GM18507 (cell line): ENCODE data around the gene TXNDC17.
A peak's percentile ranks its signal among the peaks of the same experiment; 100 is the strongest.
"Not testable (repeated sequence)": the region's sequence is repeated elsewhere in the genome, so short reads cannot be mapped to it uniquely, and the experiment has no call there.

Experiments used
- DNase-seq: peaks from one replicate; pipeline ENCODE4 v3.0.0; 2011; ENCODE audit warnings: low read depth; ENCODE audit not compliant: insufficient read length; ENCODE audit errors: extremely low spot score
- FAIRE-seq: peaks from 2 replicates; lab custom pipeline; 2011; peaks lifted over from hg19 to GRCh38; lab: Jason Lieb, UNC

Gene TXNDC17

DNA sequence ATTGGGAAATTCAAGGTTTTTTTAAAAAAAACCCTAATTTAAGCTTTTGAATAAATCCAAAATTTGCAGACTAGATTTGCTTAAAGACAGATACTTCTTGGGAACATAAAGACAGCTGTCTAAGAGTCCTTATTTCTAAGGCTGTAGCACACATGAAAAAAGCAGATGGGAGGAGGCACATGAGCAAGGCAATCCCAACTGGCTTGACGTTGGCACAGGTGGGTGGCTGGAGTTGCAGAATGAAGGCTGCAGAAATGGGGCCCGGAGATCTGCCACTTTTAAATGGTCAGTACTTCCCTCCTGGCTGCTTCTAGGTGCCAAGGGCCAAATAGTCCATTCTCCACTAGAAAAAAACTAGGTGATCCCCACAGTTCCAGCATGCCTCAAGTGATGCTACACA lies 4.8 kb upstream of the TXNDC17 start:
- DNase-seq (no peak), FAIRE-seq (no peak)

DNA sequence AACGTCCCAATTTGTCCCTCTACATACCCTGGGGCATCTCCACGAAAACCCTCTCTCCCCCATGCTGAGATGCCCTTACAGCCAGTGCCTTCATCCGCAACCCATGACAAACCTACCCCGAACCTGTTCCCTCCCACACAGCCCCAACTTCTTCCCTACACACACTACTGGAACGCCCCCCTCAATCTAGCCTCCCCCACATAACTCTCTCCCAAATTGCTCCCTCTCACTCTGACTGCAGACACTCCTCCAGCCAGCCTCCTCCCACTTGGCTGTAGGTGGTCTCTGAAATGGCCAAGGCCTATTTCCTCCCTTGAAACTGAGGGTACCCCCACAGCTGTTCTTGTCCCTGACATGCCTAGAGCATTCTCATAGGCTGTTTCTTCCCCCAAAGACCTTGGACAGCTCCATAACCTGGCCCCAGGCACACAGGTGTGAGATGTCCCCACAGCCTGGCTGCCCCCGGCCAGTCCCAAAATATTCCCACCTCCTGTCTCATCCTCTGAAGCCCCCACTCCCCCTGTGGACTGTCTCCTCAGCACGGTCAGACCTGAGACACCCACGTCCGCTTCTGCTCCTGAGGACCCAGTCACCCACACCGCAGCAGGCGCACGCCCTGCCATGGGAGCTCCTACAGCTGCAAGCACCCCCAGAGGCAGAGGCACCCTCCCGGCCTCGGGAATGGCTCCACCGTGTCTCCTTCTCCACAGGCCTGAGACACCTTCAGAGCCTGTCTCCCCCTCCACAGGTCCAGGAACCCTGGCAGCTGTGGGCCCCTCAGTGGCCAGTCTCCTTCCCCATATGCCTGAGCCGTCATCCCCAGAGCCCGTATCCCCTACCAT lies 4.0 kb upstream of the TXNDC17 start:
- FAIRE-seq (no peak), DNase-seq (no peak)

DNA sequence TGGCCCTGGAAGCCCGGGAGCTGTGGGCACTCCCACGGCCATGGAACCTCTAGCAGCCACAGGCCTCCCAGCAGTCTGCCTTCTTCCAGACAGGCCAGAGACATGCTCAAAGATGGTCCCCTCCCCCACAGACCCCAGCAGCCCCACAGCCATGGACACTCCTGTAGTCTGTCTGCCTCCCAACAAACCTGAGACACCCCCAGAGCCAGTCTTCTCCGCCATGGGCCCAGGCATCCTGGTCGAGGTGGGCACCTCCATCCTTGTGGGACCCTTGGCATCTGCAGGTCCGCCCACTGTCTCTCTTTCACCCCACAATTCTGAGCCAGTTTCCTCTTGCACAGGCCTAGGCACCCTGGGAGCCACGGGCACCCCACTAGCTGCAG lies 3.4 kb upstream of the TXNDC17 start:
- DNase-seq (no peak), FAIRE-seq (no peak)

DNA sequence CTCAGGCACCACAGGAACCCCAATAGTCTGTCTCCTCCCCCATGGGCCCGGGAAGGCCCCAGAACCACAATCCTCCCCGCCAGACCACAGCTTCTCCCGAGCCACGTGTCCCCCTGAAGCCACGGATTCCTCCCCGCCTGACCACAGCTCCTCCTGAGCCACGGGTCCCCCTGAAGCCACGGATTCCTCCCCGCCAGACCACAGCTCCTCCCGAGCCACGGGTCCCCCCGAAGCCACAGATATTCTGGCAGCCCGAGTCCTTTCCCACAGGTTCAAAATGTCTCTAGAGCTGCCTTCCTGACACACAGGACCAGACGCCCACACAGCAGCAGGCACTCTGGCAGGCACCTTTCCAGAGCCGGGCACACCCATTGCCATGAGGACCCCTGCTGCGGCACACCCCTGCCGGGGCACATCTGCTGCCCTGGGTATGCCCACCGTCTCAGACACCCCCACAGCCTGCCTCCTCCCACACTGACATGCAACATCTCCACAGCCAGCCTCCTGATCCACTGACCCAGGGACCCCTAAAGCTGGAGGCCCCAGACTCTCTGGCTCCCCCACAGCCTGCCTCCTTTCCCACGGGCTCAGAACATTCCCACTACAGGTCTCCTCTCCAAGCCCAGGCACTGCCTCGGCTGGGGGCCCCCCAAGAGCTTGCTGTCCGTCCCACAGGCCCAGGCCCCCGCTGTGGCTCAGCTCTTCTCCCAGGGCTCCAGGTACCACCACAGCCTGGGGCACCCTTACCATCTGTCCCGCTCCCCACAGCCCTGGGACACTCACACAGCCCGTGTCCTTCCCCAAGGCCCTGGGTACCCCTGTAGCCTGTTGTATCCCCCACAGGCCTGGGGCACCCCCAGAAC lies 2.6 kb upstream of the TXNDC17 start:
- FAIRE-seq, result no peak

DNA sequence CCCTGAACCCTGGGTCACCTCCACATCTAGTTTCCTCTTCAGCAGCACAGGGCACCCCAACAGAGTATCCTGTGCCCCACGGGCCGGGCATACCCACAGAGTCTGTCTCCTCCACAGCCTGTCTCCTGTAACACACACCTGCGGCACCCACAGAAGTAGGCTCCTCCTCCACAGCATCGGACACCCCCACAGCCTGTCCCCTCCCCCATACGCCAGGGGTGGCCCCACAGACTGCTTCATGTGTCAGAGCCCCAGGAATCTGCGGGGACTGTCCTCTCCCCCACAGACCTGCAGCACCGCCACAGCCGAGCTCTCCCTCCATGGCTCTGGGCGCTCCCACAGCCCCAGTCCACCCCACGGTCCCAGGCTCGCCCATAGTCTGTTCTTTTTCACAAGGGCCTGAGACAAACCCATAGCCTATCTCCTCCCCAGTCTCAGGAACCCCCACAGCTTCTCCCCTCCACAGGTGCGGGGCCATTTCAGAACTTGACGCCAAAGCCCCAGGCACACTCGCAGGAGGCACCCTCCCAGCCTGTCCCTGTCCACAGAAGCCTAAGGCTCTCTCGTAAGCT lies 1.8 kb upstream of the TXNDC17 start:
- FAIRE-seq (no peak), DNase-seq (no peak)

More for the DNA sequence above, 2.6 kb upstream of the TXNDC17 start:
- DNase-seq, result no peak

DNA sequence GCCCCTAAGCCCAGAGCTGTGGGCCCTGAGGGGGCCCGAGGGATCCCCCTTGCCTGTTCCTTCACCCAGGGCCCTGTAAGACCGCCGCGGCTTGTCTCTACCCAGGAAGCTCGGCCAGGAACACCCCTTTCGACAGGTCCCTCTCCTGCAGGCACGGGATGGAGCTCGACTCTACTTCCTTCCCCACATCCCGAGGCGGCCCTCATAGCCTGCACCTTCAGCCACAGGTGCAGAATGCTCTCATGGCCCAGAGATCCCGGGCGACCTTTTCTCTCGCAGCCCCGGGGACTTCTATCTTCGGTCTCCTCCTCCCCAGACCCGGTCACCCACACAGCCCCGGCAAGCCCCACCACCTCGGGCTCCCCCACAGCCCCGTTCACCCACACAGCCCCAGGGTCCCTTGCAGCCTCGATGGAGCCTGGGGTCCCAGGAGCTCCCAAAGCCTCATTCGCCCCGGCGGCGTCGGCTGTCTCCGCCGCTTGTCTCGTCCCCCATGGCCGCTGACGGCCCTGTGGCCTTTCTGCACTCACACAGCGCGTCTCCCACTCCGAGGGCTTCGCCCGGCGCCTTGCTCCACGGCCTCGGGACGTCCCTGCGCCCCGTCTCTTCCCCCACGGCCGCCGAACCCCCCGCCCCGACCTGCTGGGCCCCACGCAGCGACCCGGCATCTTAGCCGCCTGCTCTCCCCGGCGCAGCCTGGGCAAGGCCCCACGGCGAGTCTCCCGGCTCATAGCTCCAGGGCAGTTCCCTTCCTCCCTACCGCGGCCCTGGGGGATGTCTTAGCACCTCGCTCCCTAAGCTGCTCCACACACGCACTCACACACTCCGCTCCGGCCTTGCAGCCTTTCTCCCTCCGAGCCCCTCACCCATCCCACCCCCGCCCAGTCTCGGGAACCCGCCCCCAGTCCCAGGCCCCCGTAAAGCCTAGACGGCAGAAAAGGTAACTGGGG lies 999 bp upstream of the TXNDC17 start:
- DNase-seq (no peak), FAIRE-seq (no peak)

DNA sequence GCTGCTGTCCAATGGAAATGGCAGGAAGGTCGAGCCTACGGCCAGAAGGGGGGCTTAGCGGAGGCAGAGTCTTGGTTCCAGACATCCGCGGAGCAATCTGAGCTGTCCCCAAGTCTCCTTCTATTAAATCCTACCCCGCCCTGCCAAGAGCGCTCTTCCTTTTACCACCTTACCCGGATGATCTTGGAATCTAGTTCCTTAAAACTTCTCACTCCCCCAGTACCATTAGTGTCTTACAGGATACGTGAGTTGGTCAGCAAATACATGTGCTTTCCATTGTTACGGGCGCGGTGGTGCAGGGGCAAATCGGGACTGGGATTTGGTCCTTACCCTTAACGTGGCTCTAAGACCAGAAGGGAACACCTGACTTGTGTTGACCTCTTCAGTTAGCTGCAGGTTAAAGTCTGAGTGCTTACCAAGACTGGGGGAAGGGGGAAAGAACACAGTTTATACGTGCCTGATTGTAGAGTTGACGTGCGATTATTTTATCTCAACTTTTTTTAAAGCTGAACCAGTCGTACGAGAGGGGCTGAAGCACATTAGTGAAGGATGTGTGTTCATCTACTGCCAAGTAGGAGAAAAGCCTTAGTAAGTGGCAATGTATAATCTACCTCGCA lies 495 bp downstream of the TXNDC17 start:
- FAIRE-seq (peak; percentile 66), DNase-seq (no peak)

DNA sequence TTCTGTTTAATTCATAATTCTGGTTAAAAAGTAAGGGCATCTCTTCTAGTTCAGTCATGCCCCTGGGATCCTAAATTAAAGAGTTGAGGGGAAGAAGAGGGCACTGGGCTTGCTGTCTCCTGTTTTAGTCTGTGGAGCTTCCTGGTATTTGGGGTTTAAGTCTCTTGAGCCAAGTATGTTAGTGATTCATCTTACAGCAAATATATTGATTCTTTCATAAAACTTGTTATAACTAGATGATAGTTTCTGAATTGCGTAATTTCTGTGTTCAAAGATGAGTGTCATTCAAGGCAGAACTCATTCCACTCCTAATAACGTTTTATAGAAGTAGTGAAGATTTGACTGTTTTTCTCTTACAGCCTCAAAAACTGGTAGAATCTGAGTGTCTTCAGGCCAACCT lies 1.7 kb downstream of the TXNDC17 start:
- no peak for DNase-seq
- no peak for FAIRE-seq

DNA sequence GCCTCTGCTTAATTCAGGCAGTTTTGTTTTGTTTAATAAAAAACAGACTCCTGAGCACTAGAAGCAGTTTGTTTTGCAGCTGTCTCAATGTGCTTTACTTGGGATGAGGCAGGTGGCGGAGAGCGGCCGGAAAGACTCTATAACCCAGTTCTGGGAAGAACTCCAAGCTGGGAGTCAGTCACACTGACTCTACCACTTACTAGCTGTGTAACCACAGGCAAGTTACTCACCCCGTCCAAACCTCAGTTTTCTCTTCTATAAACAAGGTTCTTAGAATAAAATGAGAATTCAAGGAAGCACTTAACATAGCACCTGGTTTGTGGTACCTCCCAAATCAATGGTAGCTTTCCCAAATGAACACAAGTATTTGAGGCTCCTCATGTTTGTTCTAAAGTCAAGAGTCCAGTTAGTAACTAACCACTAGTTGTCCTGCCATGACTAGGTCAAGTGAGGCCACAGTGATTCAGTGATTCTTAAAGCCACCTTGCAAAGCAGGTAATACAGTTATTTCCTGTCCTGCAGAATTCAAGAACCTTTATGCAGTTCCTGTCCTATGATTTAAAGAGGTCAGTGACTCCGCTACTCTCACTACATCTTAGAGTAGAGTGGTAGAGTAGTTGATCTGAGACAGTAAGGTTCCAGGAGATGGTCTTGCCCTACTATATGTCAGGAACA lies 2.7 kb downstream of the TXNDC17 start:
- no peak for DNase-seq
- FAIRE-seq, result no peak

DNA sequence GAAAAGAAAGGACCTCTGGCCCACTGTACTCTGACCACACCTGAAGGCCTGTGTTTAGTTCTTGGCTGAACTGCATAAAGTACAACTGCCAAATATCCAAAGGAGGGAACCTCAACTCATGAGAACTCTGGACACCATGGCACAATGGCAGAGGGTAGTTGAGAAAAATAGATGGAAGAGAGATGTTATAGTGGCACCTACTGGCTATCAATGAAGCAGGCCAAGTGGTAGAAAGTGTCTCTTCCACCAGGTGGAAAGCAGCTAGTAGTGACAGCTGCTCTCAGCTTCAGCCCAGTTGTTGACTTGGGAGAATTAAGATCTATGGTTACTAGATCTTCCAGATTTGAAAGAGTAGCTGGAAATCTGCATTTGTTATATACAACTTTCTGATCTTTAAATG lies 7.3 kb downstream of the TXNDC17 start:
- FAIRE-seq (no peak), DNase-seq (no peak)

DNA sequence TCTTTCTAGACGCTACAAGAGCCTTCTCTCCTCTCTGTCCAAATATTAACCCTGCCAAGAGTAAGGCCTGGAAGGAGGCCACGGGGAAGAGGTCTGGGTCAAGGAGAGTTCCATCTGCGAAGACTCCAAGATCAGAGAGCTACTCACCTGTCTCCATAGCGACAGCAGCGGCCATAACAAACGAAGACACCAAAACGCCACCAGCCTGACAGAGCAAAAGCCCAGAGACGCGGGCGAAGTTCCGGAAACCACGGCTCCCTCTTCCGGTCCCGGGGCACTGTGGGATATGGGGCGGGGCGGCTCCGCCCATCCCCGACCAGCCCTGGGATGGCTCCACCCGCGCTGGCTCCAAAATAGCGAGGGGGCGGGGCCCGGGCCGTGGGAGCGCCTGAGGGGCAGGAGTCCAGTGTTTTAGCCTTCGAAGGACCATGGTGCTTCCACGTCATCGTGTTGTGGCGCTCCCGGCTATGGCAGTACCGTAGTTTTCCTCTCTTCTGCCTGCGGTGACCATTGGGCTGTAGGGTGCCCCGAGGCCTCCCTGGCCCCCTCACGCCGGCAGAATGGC lies 10.6 kb downstream of the TXNDC17 start, which contains the start of the genes C17orf100 and MED31:
TSS of gene C17orf100 (plus strand) at position 409 of the 565 bp plus-strand sequence. CDS start at position 561, 152 bp downstream.
TSS of gene MED31 (minus strand) at position 252 of the 565 bp plus-strand sequence. CDS start at position 175, 77 bp downstream.
- FAIRE-seq (peak; percentile 93), DNase-seq (peak; percentile 92)

DNA sequence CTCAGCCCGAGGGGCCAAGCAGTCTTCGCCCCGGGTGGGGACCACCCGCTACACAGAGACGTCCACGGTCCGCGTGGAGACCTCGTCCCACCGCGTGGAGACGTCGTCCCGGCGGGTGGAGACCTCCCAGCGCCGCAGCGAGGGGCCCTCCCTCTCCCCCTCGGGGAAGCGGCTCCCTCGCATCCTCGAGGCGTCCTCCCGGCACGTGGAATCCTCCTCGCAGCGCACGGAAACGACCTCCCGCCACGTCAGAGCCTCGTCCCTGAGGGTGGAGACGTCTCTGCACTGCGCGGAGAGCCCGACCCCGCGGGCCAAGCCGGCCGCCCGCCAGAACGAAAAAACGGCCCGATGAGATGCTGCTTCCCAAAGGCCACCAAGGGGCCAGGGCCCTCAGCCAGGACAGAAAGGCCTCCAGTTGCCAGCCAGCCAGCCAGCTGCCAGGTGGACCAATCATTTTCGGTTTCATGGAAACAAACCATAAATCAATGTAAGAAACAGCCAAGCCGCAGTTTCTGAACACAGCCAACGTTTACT lies 11.1 kb downstream of the TXNDC17 start:
- peak; percentile 42 for FAIRE-seq
- DNase-seq, result no peak

DNA sequence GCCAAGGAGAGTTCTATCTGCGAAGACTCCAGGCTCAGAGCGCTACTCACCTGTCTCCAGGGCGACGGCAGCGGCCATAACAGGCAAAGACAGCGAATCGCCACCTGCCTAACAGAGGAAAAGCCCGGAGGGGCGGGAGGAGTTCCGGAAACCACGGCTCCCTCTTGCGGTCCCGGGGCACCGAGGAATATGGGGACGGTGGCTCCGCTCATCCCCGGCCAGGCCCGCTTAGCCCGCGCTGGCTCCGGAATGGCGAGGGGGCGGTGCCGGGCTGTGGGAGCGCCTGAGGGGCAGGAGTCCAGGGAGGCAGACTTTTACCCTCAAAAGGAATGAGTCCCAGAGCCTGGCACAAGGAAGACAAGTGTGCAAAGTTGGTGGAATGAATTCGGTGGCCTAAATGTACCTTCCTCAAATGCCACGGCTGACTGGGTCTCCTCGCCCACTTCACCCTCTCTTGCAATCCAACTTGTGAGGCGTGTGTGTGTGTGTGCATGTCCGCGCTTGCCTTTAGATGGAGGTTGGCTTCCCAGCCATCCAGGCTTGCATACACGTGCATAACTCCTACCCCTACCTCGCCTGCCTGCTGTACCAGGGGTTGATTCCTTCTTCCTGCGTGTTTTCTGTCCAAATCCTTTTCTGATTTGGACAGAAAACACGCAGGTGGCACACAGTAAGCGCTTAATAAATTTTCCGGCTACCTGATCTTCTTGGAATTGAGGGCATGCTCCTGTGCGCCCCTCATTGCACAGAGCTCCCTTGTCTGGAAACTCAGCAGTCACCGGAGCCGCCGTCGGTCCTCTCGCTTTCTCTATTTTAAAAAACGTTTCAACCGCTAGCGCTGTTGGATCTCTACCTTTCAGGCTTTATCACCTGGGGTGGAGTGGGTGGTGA lies 14.2 kb downstream of the TXNDC17 start:
- no peak for FAIRE-seq

DNA sequence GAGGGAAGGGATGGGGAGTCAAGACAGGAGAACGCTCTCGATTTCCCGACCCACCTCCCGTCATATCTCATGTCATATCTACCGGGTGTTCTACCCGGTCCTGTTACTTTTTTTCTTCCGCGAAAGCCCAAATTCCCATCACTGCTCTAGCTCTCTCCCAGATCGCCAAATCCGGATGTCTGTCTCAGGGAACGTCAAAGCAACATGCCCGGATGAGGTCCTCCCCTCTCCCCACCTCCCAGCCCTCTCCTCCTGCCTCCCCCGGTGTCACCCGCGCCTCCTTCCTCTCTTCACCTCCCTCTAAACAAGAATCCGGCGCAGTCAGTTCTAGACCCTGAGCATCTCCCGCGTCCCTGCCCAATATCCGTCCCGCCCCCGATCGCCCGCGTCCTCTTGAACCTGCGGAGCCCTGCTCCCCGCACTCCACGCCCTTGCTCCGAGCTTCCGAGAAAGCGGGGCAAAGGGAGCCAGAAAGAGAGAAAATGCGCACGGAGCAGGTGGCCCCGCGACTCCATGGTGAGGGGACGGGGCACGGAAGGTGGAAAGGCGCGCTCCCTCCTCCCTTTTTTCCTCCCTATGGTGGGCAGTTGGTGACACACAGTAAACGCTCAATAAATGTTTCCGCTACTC lies 15.0 kb downstream of the TXNDC17 start:
- not testable (repeated sequence) for DNase-seq, FAIRE-seq

More for the DNA sequence above, 14.2 kb downstream of the TXNDC17 start:
- no peak for DNase-seq

DNA sequence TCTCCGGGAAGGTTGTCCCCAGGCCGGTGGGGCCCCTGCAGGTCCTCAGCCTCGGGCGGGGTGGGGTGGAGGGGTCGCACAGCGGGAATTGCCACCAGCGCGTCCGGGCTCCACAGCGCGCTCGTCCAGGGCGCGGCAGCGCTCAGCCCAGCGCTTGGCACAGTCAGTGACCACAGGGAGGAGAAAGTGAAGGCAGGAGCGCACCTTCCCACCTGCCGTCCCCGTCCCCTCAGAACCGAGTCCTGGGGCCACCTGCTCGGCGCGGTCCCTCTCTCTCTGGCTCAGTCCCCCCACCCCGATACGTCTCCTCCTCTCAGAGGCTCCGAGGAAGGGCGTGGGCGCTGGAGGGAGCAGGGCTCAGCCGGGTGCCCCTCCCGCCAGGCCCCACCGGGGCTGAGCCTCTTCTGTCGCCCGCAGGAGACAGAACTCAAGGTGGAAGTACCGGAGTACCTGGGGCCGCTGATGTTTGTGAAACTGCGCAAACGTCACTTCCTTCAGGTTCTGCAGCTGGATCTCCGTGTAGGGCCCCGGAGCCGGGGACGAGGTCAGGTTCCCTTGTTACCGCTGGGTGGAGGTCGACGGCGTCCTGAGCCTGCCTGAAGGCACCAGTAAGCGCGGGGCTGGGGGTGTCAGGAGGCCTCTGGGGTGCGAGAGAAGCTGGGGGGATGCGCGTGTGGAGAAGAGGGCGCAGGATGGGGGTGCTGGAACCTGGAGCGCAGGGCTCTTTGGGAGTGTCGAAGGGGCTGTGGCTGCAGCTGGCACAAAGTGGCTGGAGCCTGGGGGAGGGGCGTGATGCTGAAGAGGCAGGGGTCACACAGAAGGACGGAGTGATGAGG lies 16.2 kb downstream of the TXNDC17 start:
- not testable (repeated sequence) for FAIRE-seq, DNase-seq
